ENCODE data around the gene ZMPSTE24. TPM values are rescaled to one million over a fixed set of nuclear protein-coding genes. Genes with fewer than 3 reads are reported as not detected.

The ZMPSTE24 gene
- total RNA-seq, 1 donor from 2014 or later: 18.6 TPM

DNA sequence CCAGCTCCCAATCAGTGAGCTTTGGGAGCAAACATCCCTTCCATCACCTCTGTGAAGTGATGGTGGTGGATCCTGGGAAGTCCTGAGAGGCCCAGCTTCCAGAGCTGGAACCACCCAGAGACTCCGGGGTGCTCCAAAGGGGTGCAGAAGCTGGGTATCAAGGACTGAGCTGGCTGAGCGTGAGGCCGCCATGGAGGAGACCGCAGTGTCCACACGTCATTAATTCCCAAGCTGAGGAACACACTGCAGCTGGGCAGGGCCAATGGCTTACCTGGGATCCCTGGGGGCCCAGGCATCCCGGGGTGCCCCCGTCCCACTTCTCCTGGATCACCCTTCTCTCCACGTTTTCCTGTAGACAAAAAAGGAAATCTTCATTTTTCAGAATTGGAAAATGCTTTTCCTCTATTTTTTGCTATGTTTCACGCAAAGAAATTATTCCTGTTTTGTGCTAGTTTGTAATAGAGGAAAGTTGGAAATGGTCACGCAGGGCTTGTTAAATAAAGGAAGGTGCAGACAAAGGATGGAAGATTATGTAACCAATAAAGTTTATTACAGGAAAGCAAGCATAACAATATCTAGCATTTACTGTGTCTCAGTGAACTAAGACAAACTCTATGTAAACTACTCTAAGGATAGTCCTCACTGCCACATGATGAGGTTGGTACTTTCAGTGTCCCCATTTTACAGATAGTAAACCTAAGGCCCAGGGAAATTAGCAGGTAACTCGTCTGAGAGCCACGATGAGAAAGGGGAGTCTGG, 43.7 kb downstream of the ZMPSTE24 start:
- Mint-ChIP-seq H3K27ac (no peak overlapping the region), H3K9me3 (no peaks in the 10 kb centered on the region), H3K36me3 (ENCODE audit: low read depth) (peaks cover 3% of the 10 kb centered on the region), H3K4me3 (no peak overlapping the region), H3K4me1 (no peaks in the 10 kb centered on the region), H3K27me3 (no peaks in the 10 kb centered on the region)
- intact Hi-C loops (cut with micrococcal nuclease): no loop called here
- CTCF ChIA-PET: no interaction called here
- POLR2A ChIA-PET: no interaction called here
- DNase-seq (no peak), ATAC-seq (ENCODE audit: low read depth) (no peak)
- TF ChIP-seq, protein P1, sequence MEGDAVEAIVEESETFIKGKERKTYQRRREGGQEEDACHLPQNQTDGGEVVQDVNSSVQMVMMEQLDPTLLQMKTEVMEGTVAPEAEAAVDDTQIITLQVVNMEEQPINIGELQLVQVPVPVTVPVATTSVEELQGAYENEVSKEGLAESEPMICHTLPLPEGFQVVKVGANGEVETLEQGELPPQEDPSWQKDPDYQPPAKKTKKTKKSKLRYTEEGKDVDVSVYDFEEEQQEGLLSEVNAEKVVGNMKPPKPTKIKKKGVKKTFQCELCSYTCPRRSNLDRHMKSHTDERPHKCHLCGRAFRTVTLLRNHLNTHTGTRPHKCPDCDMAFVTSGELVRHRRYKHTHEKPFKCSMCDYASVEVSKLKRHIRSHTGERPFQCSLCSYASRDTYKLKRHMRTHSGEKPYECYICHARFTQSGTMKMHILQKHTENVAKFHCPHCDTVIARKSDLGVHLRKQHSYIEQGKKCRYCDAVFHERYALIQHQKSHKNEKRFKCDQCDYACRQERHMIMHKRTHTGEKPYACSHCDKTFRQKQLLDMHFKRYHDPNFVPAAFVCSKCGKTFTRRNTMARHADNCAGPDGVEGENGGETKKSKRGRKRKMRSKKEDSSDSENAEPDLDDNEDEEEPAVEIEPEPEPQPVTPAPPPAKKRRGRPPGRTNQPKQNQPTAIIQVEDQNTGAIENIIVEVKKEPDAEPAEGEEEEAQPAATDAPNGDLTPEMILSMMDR (IDR thresholded peaks at IDR 0.05): no peak

DNA sequence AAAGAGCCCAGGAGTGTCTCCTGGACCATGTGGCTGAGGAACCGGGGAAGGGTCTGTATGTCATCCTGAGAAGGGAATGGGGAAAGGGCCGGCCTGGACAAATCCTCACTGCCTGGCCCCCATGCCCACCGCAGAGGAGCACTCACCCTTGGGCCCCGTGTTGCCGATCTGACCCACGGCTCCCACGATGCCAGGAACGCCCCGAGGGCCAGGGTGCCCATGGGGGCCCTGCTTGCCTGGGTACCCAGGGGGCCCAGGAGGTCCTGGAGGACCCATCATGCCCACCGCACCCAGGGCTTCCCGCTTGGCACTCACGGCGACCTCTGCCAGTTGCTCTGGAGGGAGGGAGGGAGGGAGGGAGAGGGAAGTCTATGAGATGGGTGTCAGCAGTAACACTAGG, 44.4 kb downstream of the ZMPSTE24 start:
- ATAC-seq (ENCODE audit: low read depth) (no peak), DNase-seq (no peak)
- Mint-ChIP-seq H3K9me3 (no peaks in the 10 kb centered on the region), H3K4me1 (no peaks in the 10 kb centered on the region), H3K36me3 (ENCODE audit: low read depth) (peaks cover 3% of the 10 kb centered on the region), H3K27ac (no peak overlapping the region), H3K4me3 (no peak overlapping the region), H3K27me3 (no peaks in the 10 kb centered on the region)
- intact Hi-C loops (cut with micrococcal nuclease): no loop called here
- TF ChIP-seq, protein P1 (IDR thresholded peaks at IDR 0.05): no peak
- ChIA-PET CTCF (no interaction called here), POLR2A (no interaction called here)

DNA sequence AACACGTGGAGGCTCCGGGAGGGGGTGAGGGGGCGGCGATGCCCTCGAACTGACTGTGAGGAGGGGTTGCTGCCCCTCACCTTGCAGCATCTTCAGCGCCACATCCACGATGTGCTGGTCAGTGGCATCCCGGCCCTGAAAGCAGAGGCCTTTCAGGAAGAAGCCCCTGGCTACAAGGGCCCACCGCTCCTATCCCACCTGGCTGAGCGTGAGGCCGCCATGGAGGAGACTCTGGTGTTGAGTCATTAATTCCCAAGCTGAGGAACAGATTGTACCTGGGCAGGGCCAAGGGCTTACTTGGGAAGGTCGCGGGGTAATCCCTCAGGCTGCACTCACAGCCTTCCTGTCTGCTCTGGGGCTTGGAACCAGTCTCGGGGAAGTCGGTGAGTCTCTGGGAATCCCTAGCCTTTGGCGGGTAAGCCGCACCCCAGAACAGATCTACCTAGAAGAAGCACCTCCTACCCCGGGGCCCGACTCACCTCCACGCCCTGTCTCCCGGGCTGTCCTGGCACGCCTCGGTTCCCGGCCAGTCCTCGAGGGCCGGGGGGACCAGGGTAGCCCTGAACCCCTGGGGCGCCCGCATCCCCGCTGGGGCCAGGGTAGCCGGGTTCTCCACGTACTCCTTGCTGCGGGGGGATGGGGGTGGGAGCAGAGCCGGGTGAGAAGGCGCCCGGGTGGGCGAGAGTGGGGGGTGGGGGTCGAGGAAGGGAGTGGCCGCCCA, 45.2 kb downstream of the ZMPSTE24 start:
- no peak for DNase-seq
- H3K27ac Mint-ChIP-seq: no peak overlapping the region
- ATAC-seq (ENCODE audit: low read depth): no peak
- intact Hi-C loops (cut with micrococcal nuclease): no loop called here
- H3K36me3 Mint-ChIP-seq (ENCODE audit: low read depth): peaks cover 3% of the 10 kb centered on the region
- POLR2A ChIA-PET: no interaction called here
- TF ChIP-seq, protein P1 (IDR thresholded peaks at IDR 0.05): no peak
- H3K9me3 Mint-ChIP-seq: no peaks in the 10 kb centered on the region
- H3K4me1 Mint-ChIP-seq: no peaks in the 10 kb centered on the region
- no peak overlapping the region for H3K4me3 Mint-ChIP-seq
- no peaks in the 10 kb centered on the region for H3K27me3 Mint-ChIP-seq
- CTCF ChIA-PET: no interaction called here

DNA sequence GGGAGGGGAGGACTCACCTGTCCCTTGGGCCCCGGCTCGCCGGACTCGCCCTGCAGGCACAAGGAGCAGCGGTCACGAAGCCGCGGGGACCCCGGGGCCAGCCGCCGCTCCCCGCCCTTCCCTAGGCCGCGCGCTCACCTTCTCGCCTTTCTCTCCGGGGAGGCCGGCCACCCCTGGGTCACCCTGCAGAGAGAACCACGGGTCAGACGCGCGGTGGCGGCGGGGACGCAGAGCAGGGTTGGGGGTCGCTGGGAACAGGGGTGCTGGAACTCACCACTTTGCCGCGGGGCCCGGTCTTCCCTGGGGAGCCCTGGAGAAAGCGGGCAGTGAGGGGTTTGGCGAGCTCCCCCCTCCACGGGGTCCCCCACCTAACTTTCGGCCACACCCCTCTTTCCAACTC, 45.8 kb downstream of the ZMPSTE24 start:
- Mint-ChIP-seq H3K27ac (no peak overlapping the region), H3K36me3 (ENCODE audit: low read depth) (peaks cover 3% of the 10 kb centered on the region), H3K27me3 (no peaks in the 10 kb centered on the region), H3K4me1 (no peaks in the 10 kb centered on the region), H3K9me3 (no peaks in the 10 kb centered on the region), H3K4me3 (no peak overlapping the region)
- ChIA-PET CTCF (no interaction called here), POLR2A (no interaction called here)
- ATAC-seq (ENCODE audit: low read depth) (no peak), DNase-seq (no peak)
- TF ChIP-seq, protein P1 (IDR thresholded peaks at IDR 0.05): no peak
- intact Hi-C loops (cut with micrococcal nuclease): no loop called here

DNA sequence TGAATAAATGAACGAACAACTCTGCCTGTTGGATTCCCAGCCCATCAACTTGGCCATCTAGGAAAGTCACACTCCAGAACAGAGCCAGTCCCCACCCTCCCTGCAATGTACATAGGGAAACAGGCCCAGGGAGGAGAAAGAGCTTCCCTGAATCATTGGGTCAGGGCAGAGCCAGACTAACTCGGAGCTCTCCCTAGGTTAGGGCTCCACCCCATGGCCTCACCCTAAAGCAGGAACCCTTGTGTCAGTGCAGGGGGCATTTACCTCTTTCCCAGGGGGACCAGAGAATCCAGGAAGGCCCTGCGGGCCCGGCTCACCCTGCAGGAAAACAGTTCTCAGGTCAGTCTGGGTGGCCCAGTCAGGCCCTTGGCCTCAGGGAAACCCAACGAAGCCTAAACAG, 47.4 kb downstream of the ZMPSTE24 start:
- no peak overlapping the region for H3K27ac Mint-ChIP-seq
- ChIA-PET CTCF (no interaction called here), POLR2A (interaction anchor here (1.5 kb wide), 1 partner anchor 9 kb away, joined by 4 read pairs; no protein-coding TSS in a partner anchor)
- no peak overlapping the region for H3K4me3 Mint-ChIP-seq
- DNase-seq (no peak), ATAC-seq (ENCODE audit: low read depth) (no peak)
- intact Hi-C loops (cut with micrococcal nuclease): no loop called here
- peaks cover under 1% of the 10 kb centered on the region for H3K36me3 Mint-ChIP-seq (ENCODE audit: low read depth)
- H3K27me3 Mint-ChIP-seq: no peaks in the 10 kb centered on the region
- no peaks in the 10 kb centered on the region for H3K4me1 Mint-ChIP-seq
- TF ChIP-seq, protein P1 (IDR thresholded peaks at IDR 0.05): no peak
- no peaks in the 10 kb centered on the region for H3K9me3 Mint-ChIP-seq
